Aortic smooth muscle cell (primary cell): ENCODE data around the gene KCTD20. TPM values are rescaled to one million over a fixed set of nuclear protein-coding genes. Genes with fewer than 3 reads are reported as not detected.

Source experiments
- total RNA-seq: library from RNA; depleted of rRNA; stranded (reverse); fragments of >200 nt; gene quantifications from 2 replicates; pipeline ENCODE4 v1.2.3, GENCODE V29; 2014

KCTD20 gene
- 45.8 and 48.3 TPM in 2 replicates for total RNA-seq

DNA sequence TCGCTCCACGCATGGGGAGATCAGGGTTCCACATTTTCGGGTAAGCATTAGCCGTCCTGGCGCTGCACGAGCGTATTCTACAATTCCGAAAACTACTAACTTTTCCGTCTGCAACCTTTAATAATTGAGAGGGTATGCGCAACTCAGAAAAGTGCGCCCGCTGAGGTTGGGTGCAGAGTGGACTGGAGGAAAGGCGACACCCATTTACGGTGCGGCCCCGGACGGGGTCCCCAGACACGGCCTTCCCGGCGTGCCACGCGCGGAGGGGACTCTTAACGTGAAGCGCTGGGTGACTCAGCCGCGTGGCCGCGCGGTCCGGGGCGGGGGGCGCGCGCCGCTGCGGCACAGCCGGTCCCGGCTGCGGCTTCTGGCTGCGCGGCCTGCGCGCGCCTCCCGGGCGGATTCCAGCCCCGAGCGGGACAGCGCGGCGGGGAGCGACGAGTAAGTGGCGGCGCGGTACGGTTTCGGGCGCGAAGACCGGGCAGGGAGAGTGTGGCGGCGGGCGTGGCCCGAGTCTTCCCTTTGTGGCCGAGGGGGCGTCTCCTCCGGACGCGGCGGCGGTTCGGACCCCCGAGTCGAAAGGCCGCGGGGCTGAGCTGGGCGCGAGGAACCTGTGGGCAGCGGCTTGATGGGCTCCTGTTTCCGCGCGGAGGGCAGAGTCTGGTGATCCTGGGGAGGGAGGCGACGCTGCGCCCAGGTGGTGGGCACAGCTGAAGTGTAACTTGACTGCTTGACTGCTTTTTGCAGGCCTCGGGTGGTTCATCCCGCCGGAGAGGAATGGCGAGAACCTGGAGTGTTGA lies at the start of gene KCTD20, which contains the start of gene PXT1:
Gene KCTD20, plus strand, starts transcription at position 330 of the 800 bp plus-strand sequence. CDS start 27,098 bp downstream, outside the sequence.
Gene PXT1, minus strand, starts transcription at position 184 of the 800 bp plus-strand sequence. CDS start 16,772 bp downstream, outside the sequence.

Other genes starting within 250 kb of the KCTD20 start
- gene BRPF3, start 246.3 kb upstream of the KCTD20 start, total RNA-seq = 7.7 and 10.7 TPM in 2 replicates
- gene PNPLA1, start 172.9 kb upstream of the KCTD20 start, total RNA-seq = 0.12 TPM in 1 of 2 replicates, not detected in the other
- gene BNIP5, start 106.1 kb upstream of the KCTD20 start, total RNA-seq = not detected in 2 replicates
- gene ETV7, start 55.3 kb upstream of the KCTD20 start, total RNA-seq = under 0.01 and 0.37 TPM in 2 replicates
- gene PXT1, start 146 bp upstream of the KCTD20 start, total RNA-seq = under 0.01 TPM in 1 of 2 replicates, not detected in the other
- gene STK38, start 104.5 kb downstream of the KCTD20 start, total RNA-seq = 13.2 and 19.0 TPM in 2 replicates
- 181 and 204 TPM in 2 replicates for gene SRSF3, start 151.4 kb downstream of the KCTD20 start, total RNA-seq
- gene CDKN1A, start 235.7 kb downstream of the KCTD20 start, total RNA-seq = 162 and 268 TPM in 2 replicates